K562 (cell line): ENCODE results near the gene MPL. TPM values are rescaled to one million over a fixed set of nuclear protein-coding genes. Genes with fewer than 3 reads are reported as not detected.

Experiments used
- CHD2 ChIP-seq: IDR thresholded peaks from 2 replicates; pipeline ENCODE4 v1.6.1; 2011; ENCODE audit warnings: low read depth, low read length
- E2F4 ChIP-seq: sonication (generic); formaldehyde crosslinking; IDR thresholded peaks from 2 replicates; pipeline ENCODE4 v1.8.0; 2022; ENCODE audit warnings: mild to moderate bottlenecking, low read depth, missing genetic modification reagents
- FOXM1 ChIP-seq, 2 experiments: fragments of 450-650 bp in 1 of 2; sonication (generic) in 1 of 2; formaldehyde crosslinking in 1 of 2; IDR thresholded peaks; 2 replicates each; pipeline versions ENCODE4 v1.6.1 to v1.9.0; 2017 to 2022; ENCODE audit warnings: low read depth in 2 of 2, mild to moderate bottlenecking in 2 of 2, missing genetic modification reagents in 1 of 2, moderate library complexity in 1 of 2
- KLF16 ChIP-seq: IDR thresholded peaks from 2 replicates; pipeline ENCODE4 v1.6.1; 2016; ENCODE audit warnings: antibody characterized with exemption
- MAFF ChIP-seq: IDR thresholded peaks from 2 replicates; pipeline ENCODE4 v1.6.1; 2012; ENCODE audit warnings: low read length, improper control_type of control experiment
- MYNN ChIP-seq, 2 experiments: sonication (generic); formaldehyde crosslinking in 1 of 2; IDR thresholded peaks; 2 replicates each; pipeline versions ENCODE4 v1.5.0 to v1.6.1; 2016 to 2020; ENCODE audit warnings: antibody characterized with exemption in 1 of 2, missing genetic modification reagents in 1 of 2
- SNAPC5 ChIP-seq: fragments of 250-450 bp; sonication (Bioruptor Pico); IDR thresholded peaks from 2 replicates; pipeline ENCODE4 v1.8.0; 2021; ENCODE audit warnings: moderate library complexity, mild to moderate bottlenecking, inconsistent platforms
- THRAP3 ChIP-seq: fragments of 450-650 bp; IDR thresholded peaks from 2 replicates; pipeline ENCODE4 v1.6.1; 2016; ENCODE audit warnings: mild to moderate bottlenecking, inconsistent platforms, borderline replicate concordance
- ZBTB33 ChIP-seq: sonication (generic); formaldehyde crosslinking; IDR thresholded peaks from 2 replicates; pipeline ENCODE4 v1.8.1; 2023; ENCODE audit warnings: mild to moderate bottlenecking, missing genetic modification reagents
- ZNF197 ChIP-seq: fragments of 200-800 bp; sonication (Bioruptor generic); IDR thresholded peaks from 2 replicates; pipeline ENCODE4 v1.6.1; 2016; ENCODE audit warnings: low read depth, missing genetic modification characterization, missing compliant biosample characterization
- ZNF217 ChIP-seq: sonication (generic); formaldehyde crosslinking; IDR thresholded peaks from 2 replicates; pipeline ENCODE4 v1.8.0; 2022; ENCODE audit warnings: mild to moderate bottlenecking, missing genetic modification reagents
- polyA plus RNA-seq, 8 experiments: library from polyadenylated mRNA; depleted of rRNA in 4 of 8; stranded (reverse) in 5 of 8; unstranded in 3 of 8; fragments of >200 nt; fragmentation: Nextera tagmentation in 2 of 8; fragmentation: Illumina TruSeq in 1 of 8; extraction: Ambion mirVana in 2 of 8; extraction: Trizol in 1 of 8; gene quantifications; 2 replicates each; pipeline versions ENCODE4 v1.2.1 to v1.2.3, GENCODE V29; 2011 to 2014; ENCODE audit warnings: inconsistent platforms in 1 of 8, missing spikeins in 1 of 8
- total RNA-seq, 7 experiments: library from RNA; depleted of rRNA in 6 of 7; stranded (reverse); fragments of >200 nt in 6 of 7; fragmentation: Illumina TruSeq in 2 of 7; extraction: Trizol in 2 of 7; gene quantifications; 2 replicates each; pipeline versions ENCODE4 v1.2.1 to v1.2.3, GENCODE V29; 2011 to 2021; ENCODE audit warnings: low replicate concordance in 1 of 7
- TF ChIP-seq, protein P1 (sequence below): sonication (generic); formaldehyde crosslinking; IDR thresholded peaks from 2 replicates; pipeline ENCODE4 v1.8.0; 2023; ENCODE audit warnings: mild to moderate bottlenecking, missing genetic modification reagents

Gene MPL
- total and polyA plus RNA-seq, 9 of the 15 experiments (the other 6 are each of a cell fraction or from before 2014, with no cell fraction given) = not detected

GRCh38 chr1:43358746-43359693 is 21.4 kb downstream of the MPL start, which contains the start of gene CDC20 (continued):
- TF ChIP-seq ZNF217 (CRISPR knock-in tag) (no peak), ZBTB33 (CRISPR knock-in tag) (peak; percentile 51; the same call in 1 of the 2 replicates), MYNN (IDR thresholded peaks at IDR 0.05) (peak; percentile 43; the same call in 1 of the 2 replicates), MYNN (CRISPR knock-in tag; IDR thresholded peaks at IDR 0.05) (no peak), FOXM1 (IDR thresholded peaks at IDR 0.05; ENCODE audit: low read depth) (peak; percentile 100), FOXM1 (CRISPR knock-in tag; IDR thresholded peaks at IDR 0.05; ENCODE audit: low read depth) (peak; percentile 96), CHD2 (peak; percentile 98), ZNF197 (CRISPR knock-in tag) (no peak), SNAPC5 (no peak), MAFF (peak; percentile 46; the same call in 1 of the 2 replicates), KLF16 (peak; percentile 83), E2F4 (peak; percentile 95), THRAP3 (no peak)
- TF ChIP-seq, protein P1, sequence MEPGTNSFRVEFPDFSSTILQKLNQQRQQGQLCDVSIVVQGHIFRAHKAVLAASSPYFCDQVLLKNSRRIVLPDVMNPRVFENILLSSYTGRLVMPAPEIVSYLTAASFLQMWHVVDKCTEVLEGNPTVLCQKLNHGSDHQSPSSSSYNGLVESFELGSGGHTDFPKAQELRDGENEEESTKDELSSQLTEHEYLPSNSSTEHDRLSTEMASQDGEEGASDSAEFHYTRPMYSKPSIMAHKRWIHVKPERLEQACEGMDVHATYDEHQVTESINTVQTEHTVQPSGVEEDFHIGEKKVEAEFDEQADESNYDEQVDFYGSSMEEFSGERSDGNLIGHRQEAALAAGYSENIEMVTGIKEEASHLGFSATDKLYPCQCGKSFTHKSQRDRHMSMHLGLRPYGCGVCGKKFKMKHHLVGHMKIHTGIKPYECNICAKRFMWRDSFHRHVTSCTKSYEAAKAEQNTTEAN (CRISPR knock-in tag) = peak; percentile 71; the same call in 1 of the 2 replicates
